WTC11 (cell line): ENCODE measurements around the gene ORM2. TPM values are rescaled to one million over a fixed set of nuclear protein-coding genes. Genes with fewer than 3 reads are reported as not detected.

Experiments
- ATAC-seq: fragments of 200-7000 bp; cut with Tn5 transposase; 2 replicates; pipeline ENCODE4 v1.10.0; 2021; ENCODE audit warnings: mild to moderate bottlenecking, moderate library complexity
- CTCF ChIA-PET: fragments of 300-600 bp; sonication (Branson Sonifier 250); formaldehyde crosslinking; loops from one replicate; lab custom pipeline; 2021; ENCODE audit warnings: antibody characterized with exemption; lab: Charles Lee
- POLR2A ChIA-PET: fragments of 350-600 bp; sonication (Branson Sonifier 250); formaldehyde crosslinking; loops from one replicate; lab custom pipeline; 2021; ENCODE audit warnings: antibody characterized with exemption; lab: Charles Lee
- DNase-seq: peaks from one replicate; pipeline ENCODE4 v3.0.0; 2021; ENCODE audit warnings: low spot score
- H3K27ac Mint-ChIP-seq: 2 replicates; pipeline ENCODE4 v1.8.0; 2021; ENCODE audit warnings: mixed read lengths
- H3K27me3 Mint-ChIP-seq: 2 replicates; pipeline ENCODE4 v1.8.0; 2021; ENCODE audit warnings: low read depth, mild to moderate bottlenecking, moderate library complexity, mixed read lengths
- H3K36me3 Mint-ChIP-seq: 2 replicates; pipeline ENCODE4 v1.8.0; 2021; ENCODE audit warnings: mixed read lengths
- H3K4me1 Mint-ChIP-seq: 2 replicates; pipeline ENCODE4 v1.8.0; 2022; ENCODE audit warnings: mixed read lengths
- H3K4me3 Mint-ChIP-seq: 2 replicates; pipeline ENCODE4 v1.8.0; 2021; ENCODE audit warnings: mild to moderate bottlenecking, moderate library complexity, mixed read lengths
- H3K9me3 Mint-ChIP-seq: 2 replicates; pipeline ENCODE4 v1.8.0; 2021; ENCODE audit warnings: mixed read lengths
- AR ChIP-seq: fragments of 250-450 bp; sonication (Bioruptor Pico); IDR thresholded peaks from 2 replicates; pipeline ENCODE4 v1.9.0; 2021; ENCODE audit warnings: mild to moderate bottlenecking
- ARID4B ChIP-seq: sonication (generic); formaldehyde crosslinking; IDR thresholded peaks from 2 replicates; pipeline ENCODE4 v1.8.0; 2023; ENCODE audit warnings: missing genetic modification reagents, mild to moderate bottlenecking, borderline replicate concordance
- ATF1 ChIP-seq: sonication (generic); formaldehyde crosslinking; IDR thresholded peaks from 2 replicates; pipeline ENCODE4 v1.8.1; 2023; ENCODE audit warnings: mild to moderate bottlenecking, moderate library complexity, missing genetic modification reagents
- ATF6 ChIP-seq: sonication (generic); formaldehyde crosslinking; IDR thresholded peaks from 2 replicates; pipeline ENCODE4 v1.8.1; 2023; ENCODE audit warnings: mild to moderate bottlenecking, missing genetic modification reagents
- CBFB ChIP-seq: sonication (generic); formaldehyde crosslinking; IDR thresholded peaks from 2 replicates; pipeline ENCODE4 v1.8.1; 2022; ENCODE audit warnings: mild to moderate bottlenecking, low read depth, missing genetic modification reagents
- EMX1 ChIP-seq: fragments of 250-450 bp; sonication (Bioruptor Pico); IDR thresholded peaks from 2 replicates; pipeline ENCODE4 v1.8.0; 2021; ENCODE audit warnings: mild to moderate bottlenecking
- FOXP1 ChIP-seq: sonication (generic); formaldehyde crosslinking; IDR thresholded peaks from 2 replicates; pipeline ENCODE4 v1.8.0; 2022; ENCODE audit warnings: missing genetic modification reagents, mild to moderate bottlenecking, moderate library complexity, borderline replicate concordance
- FOXP4 ChIP-seq: sonication (generic); formaldehyde crosslinking; IDR thresholded peaks from 2 replicates; pipeline ENCODE4 v1.8.0; 2022; ENCODE audit warnings: mild to moderate bottlenecking, missing genetic modification reagents
- GRHL2 ChIP-seq: fragments of 250-450 bp; sonication (Bioruptor Pico); IDR thresholded peaks from 2 replicates; pipeline ENCODE4 v1.8.0; 2022; ENCODE audit warnings: mild to moderate bottlenecking, moderate library complexity; ENCODE audit not compliant: insufficient replicate concordance, severe bottlenecking
- IRF2 ChIP-seq: sonication (generic); formaldehyde crosslinking; IDR thresholded peaks from 2 replicates; pipeline ENCODE4 v1.8.0; 2022; ENCODE audit warnings: low read depth, missing genetic modification reagents, borderline replicate concordance
- MAX ChIP-seq: sonication (generic); formaldehyde crosslinking; IDR thresholded peaks from 2 replicates; pipeline ENCODE4 v1.8.0; 2022; ENCODE audit warnings: mild to moderate bottlenecking, missing genetic modification reagents
- MXD4 ChIP-seq: fragments of 250-450 bp; sonication (Bioruptor Pico); IDR thresholded peaks from 2 replicates; pipeline ENCODE4 v1.8.0; 2021; ENCODE audit warnings: mild to moderate bottlenecking, moderate library complexity, borderline replicate concordance
- MYBL2 ChIP-seq: sonication (generic); formaldehyde crosslinking; IDR thresholded peaks from 2 replicates; pipeline ENCODE4 v1.8.1; 2023; ENCODE audit warnings: mild to moderate bottlenecking, moderate library complexity, missing genetic modification reagents
- NFATC4 ChIP-seq: fragments of 250-450 bp; sonication (Bioruptor Pico); IDR thresholded peaks from 2 replicates; pipeline ENCODE4 v1.9.0; 2021; ENCODE audit warnings: mild to moderate bottlenecking
- OVOL2 ChIP-seq: fragments of 250-450 bp; sonication (Bioruptor Pico); IDR thresholded peaks from 2 replicates; pipeline ENCODE4 v1.9.0; 2021; ENCODE audit warnings: mild to moderate bottlenecking, borderline replicate concordance
- PRRX2 ChIP-seq: fragments of 250-450 bp; sonication (Bioruptor Pico); IDR thresholded peaks from 2 replicates; pipeline ENCODE4 v1.8.0; 2021; ENCODE audit warnings: mild to moderate bottlenecking
- RELA ChIP-seq: sonication (generic); formaldehyde crosslinking; IDR thresholded peaks from 2 replicates; pipeline ENCODE4 v1.8.1; 2022; ENCODE audit warnings: missing genetic modification reagents, mild to moderate bottlenecking, borderline replicate concordance
- TP53 ChIP-seq: sonication (generic); formaldehyde crosslinking; IDR thresholded peaks from 2 replicates; pipeline ENCODE4 v1.8.1; 2023; ENCODE audit warnings: mild to moderate bottlenecking, missing genetic modification reagents
- ZBTB21 ChIP-seq: sonication (generic); formaldehyde crosslinking; IDR thresholded peaks from 2 replicates; pipeline ENCODE4 v1.8.1; 2023; ENCODE audit warnings: mild to moderate bottlenecking, missing genetic modification reagents, borderline replicate concordance
- ZNF317 ChIP-seq: sonication (generic); formaldehyde crosslinking; IDR thresholded peaks from 2 replicates; pipeline ENCODE4 v1.8.1; 2023; ENCODE audit warnings: low read depth, mild to moderate bottlenecking, moderate library complexity, missing genetic modification reagents, borderline replicate concordance
- ZNF396 ChIP-seq: fragments of 250-450 bp; sonication (Bioruptor Pico); IDR thresholded peaks from 2 replicates; pipeline ENCODE4 v1.8.0; 2021; ENCODE audit warnings: mild to moderate bottlenecking, moderate library complexity, borderline replicate concordance
- ZNF423 ChIP-seq: fragments of 250-450 bp; sonication (Bioruptor Pico); IDR thresholded peaks from 2 replicates; pipeline ENCODE4 v2.1.2; 2022; ENCODE audit warnings: mild to moderate bottlenecking, moderate library complexity
- total RNA-seq: library from RNA; stranded (reverse); gene quantifications from 3 replicates; pipeline ENCODE4 v1.2.3, GENCODE V29; 2021

The ORM2 gene
- total RNA-seq, 1 experiment from 2014 or later: 1.6 TPM

GRCh38 chr9:114284316-114285060 lies 45.2 kb upstream of the ORM2 start (continued):
- TF ChIP-seq ARID4B (CRISPR knock-in tag) (no peak), MXD4 (CRISPR knock-in tag) (no peak), IRF2 (CRISPR knock-in tag) (no peak), ZNF423 (CRISPR knock-in tag) (no peak), MAX (CRISPR knock-in tag) (no peak), OVOL2 (CRISPR knock-in tag) (no peak), ZBTB21 (no peak), ATF1 (CRISPR knock-in tag) (no peak), NFATC4 (CRISPR knock-in tag) (no peak), CBFB (CRISPR knock-in tag) (no peak)

GRCh38 chr9:114285166-114285867 lies 44.4 kb upstream of the ORM2 start:
- POLR2A ChIA-PET: no interaction called here
- no peak overlapping the region for H3K27ac Mint-ChIP-seq
- H3K4me3 Mint-ChIP-seq: no peak overlapping the region
- peaks cover 7% of the 10 kb centered on the region for H3K4me1 Mint-ChIP-seq
- H3K36me3 Mint-ChIP-seq: peaks cover 9% of the 10 kb centered on the region
- peak; percentile 11 for DNase-seq
- H3K9me3 Mint-ChIP-seq: no peaks in the 10 kb centered on the region
- CTCF ChIA-PET: interaction anchor here (1.4 to 9.0 kb wide), 3 partner anchors 177 to 203 kb away, joined by 3 to 232 read pairs (median 5); no protein-coding TSS in a partner anchor
- no peak for ATAC-seq
- H3K27me3 Mint-ChIP-seq: no peaks in the 10 kb centered on the region
- TF ChIP-seq ZNF317 (CRISPR knock-in tag) (no peak), EMX1 (CRISPR knock-in tag) (no peak), AR (CRISPR knock-in tag) (no peak), PRRX2 (CRISPR knock-in tag) (no peak), NFATC4 (CRISPR knock-in tag) (no peak), ZNF396 (CRISPR knock-in tag) (no peak), MXD4 (CRISPR knock-in tag) (no peak), FOXP4 (no peak), RELA (CRISPR knock-in tag) (no peak), MYBL2 (no peak), FOXP1 (no peak), TP53 (CRISPR knock-in tag) (no peak), ATF6 (CRISPR knock-in tag) (no peak), GRHL2 (CRISPR knock-in tag) (no peak)
